AG09309 (cell line): Measurements from ENCODE around the gene EPN2.

Source experiments
- DNase-seq: peaks from one replicate; pipeline ENCODE4 v3.0.0-alpha.2; 2010; ENCODE audit warnings: low read depth
- H3K4me3 ChIP-seq: 2 replicates; pipeline ENCODE4 v1.5.1; 2011; ENCODE audit warnings: mild to moderate bottlenecking, low read depth, low read length, moderate library complexity; ENCODE audit not compliant: control insufficient read depth
- TF ChIP-seq, protein P1 (sequence below): IDR thresholded peaks from 2 replicates; pipeline ENCODE4 v1.5.1; 2011; ENCODE audit warnings: mild to moderate bottlenecking, low read depth, low read length, inconsistent platforms; ENCODE audit not compliant: insufficient read depth, control insufficient read depth; ENCODE audit errors: missing control alignments

The EPN2 gene

DNA sequence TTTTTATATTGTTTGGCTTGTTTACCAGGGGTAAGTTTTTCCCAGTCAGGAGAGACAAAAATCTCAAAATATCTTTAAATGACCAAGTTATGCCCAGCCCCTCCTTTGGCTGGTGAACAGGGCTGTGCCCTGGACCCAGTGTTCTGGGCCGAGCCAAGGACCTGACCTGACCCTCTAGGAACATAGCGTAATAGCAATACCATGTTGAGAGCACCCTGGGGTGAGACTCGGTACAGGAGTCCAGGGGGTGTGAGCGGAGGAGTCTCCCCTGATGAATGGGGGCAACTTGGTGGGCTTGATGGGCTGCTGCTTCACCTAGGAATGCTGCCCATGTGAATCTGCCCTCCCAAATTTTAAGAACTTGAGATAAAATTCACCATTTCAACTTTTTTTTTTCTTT, 77.9 kb downstream of the EPN2 start:
- no peak for DNase-seq
- TF ChIP-seq, protein P1, sequence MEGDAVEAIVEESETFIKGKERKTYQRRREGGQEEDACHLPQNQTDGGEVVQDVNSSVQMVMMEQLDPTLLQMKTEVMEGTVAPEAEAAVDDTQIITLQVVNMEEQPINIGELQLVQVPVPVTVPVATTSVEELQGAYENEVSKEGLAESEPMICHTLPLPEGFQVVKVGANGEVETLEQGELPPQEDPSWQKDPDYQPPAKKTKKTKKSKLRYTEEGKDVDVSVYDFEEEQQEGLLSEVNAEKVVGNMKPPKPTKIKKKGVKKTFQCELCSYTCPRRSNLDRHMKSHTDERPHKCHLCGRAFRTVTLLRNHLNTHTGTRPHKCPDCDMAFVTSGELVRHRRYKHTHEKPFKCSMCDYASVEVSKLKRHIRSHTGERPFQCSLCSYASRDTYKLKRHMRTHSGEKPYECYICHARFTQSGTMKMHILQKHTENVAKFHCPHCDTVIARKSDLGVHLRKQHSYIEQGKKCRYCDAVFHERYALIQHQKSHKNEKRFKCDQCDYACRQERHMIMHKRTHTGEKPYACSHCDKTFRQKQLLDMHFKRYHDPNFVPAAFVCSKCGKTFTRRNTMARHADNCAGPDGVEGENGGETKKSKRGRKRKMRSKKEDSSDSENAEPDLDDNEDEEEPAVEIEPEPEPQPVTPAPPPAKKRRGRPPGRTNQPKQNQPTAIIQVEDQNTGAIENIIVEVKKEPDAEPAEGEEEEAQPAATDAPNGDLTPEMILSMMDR: no peak
- no peak overlapping the region for H3K4me3 ChIP-seq

DNA sequence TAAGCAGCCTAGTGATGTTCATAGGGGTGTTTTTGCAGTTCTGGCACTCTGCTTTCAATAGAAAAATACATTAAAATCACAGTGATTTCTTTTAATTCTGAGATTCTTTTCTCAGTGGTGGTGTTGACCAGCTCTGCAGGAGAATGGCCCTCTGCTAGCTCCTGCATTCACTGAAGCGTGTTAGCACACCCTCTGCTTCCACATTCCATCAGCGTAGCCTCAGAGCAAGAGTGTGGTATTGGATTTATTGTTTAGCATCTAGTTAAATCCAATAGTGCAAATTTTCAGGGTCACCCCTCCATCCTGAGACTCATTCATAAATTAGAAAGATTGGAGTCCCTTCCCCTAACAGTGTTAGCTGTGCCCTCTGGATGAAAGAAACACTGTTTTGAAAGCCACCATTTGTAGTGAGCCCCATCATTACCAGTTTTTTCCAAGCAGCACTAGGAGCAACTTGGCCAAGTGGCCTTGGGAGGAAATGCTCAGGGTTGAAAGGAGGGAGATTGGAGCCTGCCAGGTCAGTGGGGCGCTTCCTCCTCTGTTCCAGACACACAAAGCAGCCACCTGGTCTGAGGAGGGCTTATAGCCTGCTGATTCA, 79.7 kb downstream of the EPN2 start:
- H3K4me3 ChIP-seq: no peak overlapping the region
- TF ChIP-seq, protein P1: no peak
- DNase-seq: no peak

- TF ChIP-seq, protein P1: no peak
- H3K4me3 ChIP-seq: no peak overlapping the region
- DNase-seq: no peak
Observed at GRCh38 chr17:19317359-19318095, 80.4 kb downstream of the EPN2 start.

DNA sequence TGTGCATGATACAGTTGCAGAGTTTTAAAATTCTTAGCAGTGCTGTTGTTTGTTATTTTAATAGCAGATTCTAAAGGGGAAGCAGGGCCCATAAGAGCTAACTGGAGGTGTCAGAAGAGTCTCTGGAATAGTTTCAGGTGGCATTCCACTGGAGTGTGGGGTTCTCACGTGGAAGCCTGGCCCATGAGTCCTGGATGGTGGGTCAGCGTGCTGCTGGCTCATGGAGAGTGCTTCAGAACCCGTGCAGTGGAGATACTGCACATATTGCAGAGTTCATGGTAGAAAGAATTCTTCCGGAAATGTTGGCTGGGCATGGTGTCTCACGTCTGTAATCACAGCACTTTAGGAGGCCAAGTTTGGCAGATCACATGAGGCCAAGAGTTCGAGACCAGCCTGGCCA, 81.4 kb downstream of the EPN2 start:
- TF ChIP-seq, protein P1: no peak
- no peak for DNase-seq
- no peak overlapping the region for H3K4me3 ChIP-seq

DNA sequence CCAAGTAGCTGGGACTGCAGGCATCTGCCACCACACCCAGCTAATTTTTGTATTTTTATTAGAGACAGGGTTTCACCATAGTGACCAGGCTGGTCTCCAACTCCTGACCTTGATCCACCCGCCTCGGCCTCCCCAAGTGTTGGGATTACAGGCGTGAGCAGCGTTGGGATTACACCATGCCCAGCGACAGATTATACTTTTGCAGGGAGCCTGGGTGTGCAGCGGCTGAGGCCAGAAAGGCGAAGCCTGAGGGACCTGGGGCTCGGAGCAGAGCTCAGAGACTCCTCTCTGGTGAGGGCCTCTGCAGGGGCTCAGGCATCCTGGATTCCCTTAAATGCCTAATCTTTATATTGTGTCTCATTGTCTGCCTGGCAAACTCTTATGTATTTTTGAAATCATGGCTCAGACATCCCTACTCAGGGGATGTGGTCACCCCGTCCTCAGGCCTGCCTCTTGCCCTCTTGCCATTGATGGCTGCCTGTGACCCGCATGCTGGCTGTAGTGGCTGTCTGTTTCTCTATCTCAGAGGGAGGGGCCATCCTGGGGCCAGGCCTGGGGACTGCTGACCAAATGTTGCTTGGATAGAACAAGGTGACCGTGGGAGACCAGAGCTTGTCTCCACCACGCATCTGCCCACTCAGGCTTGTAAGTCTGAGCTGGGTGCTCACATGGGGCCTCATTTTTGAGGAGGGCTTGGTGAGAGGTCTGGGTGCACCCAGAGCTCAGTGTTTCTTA, 82.8 kb downstream of the EPN2 start:
- TF ChIP-seq, protein P1: no peak
- H3K4me3 ChIP-seq: no peak overlapping the region
- DNase-seq: no peak

DNA sequence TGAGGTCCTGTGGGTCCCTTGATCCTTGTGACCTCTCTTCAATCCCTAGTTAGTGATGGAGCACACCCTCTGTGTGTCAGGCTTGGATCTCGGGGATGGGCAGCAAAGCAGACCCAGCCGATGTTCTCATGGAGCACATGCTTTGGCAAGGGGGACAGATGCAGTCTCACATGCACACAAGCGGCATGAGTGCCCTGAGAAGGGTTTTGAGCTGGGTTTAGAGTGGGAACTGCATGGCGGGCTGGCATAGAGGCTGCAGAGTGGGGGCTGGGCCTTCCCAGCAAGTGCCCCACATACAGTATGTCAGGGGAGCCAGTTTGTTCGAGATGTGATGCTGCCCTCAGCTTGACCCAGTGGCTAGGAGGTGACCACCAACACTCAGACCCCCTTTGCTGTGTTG, 83.7 kb downstream of the EPN2 start:
- TF ChIP-seq, protein P1: no peak
- DNase-seq: no peak
- no peak overlapping the region for H3K4me3 ChIP-seq
